Glomerular endothelial cell (primary cell): ENCODE measurements around the gene SCAMP5. TPM values are rescaled to one million over a fixed set of nuclear protein-coding genes. Genes with fewer than 3 reads are reported as not detected.

Experiments used
- DNase-seq: peaks from one replicate; pipeline ENCODE4 v3.0.0-alpha.2; 2011; ENCODE audit warnings: low read depth, low spot score; ENCODE audit errors: extremely low read depth
- total RNA-seq: library from RNA; depleted of rRNA; stranded (reverse); fragments of >200 nt; gene quantifications from 2 replicates; pipeline ENCODE4 v1.2.3, GENCODE V29; 2015

SCAMP5 gene
- total RNA-seq: 27.2 and 32.6 TPM in 2 replicates

DNA sequence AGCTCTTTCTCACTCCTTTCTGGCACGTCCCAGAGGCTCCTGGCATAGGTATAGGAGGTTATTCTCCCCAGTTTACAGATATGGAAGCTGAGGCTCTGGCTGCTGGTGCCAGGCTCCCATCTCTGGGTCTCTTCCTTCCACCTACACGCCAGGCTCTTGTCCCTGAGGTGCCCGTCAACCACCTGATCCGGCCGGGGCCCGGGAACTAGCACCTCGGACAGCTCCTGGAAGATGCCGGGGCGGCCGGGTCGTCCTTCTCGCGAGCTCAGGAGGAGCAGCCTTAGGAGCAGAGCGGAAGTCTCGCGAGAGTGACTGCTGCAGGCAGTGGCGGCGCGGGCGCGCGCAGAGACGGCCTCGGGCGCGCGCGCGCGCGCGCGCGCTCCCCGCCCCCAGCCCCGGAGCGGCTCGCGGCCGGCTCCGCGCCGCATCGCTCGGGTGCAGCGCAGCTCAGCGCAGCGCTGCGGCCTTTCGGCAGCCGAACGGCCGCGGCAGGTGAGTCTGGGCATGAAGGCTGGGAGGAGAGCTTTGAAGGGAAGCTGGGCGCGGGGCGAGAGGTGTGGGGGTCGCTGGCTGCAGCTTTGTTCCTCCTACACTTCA lies at the start of gene SCAMP5:
Gene SCAMP5 (plus strand): TSS at position 382 of the 597 bp plus-strand sequence. CDS start 16,277 bp downstream, outside the sequence.
- peak; percentile 58 for DNase-seq

GRCh38 chr15:74950078-74950908 lies 45.1 kb upstream of the SCAMP5 start:
- DNase-seq: no peak

- no peak for DNase-seq
Measured at GRCh38 chr15:74951006-74951405, 44.4 kb upstream of the SCAMP5 start.

DNA sequence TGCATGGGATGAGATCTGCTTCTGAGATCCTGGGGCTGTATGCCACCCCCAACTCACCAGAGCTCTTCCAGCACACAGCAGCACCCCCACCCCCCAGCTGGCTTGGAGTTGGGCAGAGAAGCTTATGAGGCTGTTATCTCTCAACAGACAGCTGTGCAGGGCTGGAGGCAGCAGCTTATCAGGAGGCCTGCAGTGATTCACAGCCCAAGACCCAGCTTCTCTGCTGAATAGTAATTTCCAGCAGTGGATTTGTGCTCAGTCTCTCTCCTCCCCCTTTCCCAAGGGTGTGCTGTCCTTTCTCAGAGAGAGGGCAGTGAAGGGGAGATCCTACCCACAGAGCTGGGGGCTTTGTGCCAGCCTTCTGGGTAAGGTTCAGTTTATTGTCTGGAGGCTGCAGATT lies 40.8 kb upstream of the SCAMP5 start:
- DNase-seq: no peak

DNA sequence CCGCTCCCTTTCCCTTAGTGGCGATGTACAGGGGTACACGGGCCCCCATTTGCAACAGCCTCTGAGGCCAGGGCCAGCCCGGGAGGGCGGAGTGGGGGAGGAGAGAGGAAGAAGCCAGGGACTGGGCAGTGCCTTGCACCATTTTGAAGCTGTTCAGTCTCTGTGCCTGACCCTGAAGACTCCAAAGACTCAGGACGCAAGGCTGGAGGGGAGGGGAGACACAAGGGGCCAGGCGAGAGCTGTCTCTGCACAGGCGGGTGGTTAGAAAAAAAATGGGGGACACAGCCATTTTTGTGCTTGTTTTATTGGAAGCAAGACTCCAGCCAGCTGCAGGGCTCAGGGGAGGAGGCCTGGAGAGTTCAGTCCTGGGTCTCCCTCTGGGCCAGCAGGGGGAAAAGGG lies 40.3 kb upstream of the SCAMP5 start:
- DNase-seq: no peak

- no peak for DNase-seq
Measured at GRCh38 chr15:74955796-74956647, 39.3 kb upstream of the SCAMP5 start.

DNA sequence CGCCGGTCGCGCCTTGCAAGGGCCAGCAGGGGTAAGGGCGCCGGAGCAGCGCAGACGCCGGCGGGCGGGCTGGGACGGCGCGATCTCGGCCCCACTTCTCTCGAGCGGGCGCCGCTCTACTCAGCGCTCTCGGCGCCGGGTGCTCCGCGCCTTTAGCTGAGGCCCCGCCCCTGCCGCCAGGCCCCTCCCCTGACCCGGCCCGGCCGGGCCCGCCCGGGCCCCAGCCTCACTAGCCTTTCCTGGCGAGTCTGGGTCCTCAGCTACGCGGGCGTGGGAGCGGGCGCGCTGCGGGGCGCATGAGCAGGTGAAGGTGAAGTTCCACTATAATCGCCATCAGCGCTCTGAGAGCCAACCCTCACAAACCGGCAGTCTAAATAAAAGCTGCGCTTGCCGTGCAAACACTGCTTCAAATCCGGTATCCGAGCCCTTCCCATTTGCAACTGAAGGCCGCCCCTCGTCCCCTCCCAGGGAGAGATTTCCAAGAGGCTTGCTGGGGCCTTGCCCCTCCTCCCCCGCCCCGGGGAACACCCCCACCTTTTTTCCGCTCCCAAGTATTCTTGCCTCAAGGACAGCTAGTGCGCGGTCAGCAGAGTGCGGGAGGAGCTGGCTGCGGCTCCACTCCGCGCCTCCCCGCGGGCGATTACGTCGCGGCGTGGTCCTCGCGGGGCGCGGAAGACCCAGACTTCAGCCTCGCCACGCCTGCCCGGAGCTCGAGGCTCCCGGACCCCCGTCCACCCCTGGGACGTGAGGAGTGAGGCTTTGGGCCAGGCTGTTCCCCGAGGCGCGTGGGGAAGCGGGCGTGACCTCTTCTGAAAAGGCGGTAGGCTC lies 38.5 kb upstream of the SCAMP5 start, which contains the start of gene RPP25:
Gene RPP25 (minus strand): TSS at position 125 of the 828 bp plus-strand sequence. CDS start 189 bp downstream, outside the sequence.
- DNase-seq: no peak

DNA sequence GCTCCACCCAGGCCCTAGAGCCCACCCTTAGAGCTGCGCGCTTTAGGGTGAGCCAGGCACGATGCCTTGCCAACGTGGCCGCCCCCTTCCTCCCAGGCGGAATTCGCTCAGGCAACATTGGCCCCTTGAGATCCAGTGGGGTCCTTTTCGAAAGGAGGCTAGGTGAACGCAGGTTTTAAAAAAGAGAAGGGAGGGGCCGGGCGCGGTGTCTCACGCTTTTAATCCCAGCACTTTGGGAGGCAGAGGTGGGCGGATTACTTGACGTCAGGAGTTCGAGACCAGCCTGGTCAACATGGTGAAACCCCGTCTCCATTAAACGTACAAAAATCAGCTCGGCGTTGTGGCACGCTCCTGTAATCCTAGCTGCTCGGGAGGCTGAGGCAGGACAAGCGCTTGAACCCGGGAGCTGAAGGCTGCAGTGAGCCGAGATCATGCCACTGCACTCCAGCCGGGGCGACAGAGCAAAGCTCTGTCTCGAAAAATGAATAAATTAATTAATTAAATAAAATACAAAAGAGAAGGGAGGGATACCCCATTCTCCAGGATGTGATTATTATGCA lies 37.8 kb upstream of the SCAMP5 start:
- no peak for DNase-seq

GRCh38 chr15:74958320-74958907 lies 36.9 kb upstream of the SCAMP5 start:
- no peak for DNase-seq

GRCh38 chr15:74958908-74959585 lies 36.3 kb upstream of the SCAMP5 start:
- DNase-seq: no peak

- DNase-seq: no peak
Measured at GRCh38 chr15:74959586-74959939, 35.8 kb upstream of the SCAMP5 start.

DNA sequence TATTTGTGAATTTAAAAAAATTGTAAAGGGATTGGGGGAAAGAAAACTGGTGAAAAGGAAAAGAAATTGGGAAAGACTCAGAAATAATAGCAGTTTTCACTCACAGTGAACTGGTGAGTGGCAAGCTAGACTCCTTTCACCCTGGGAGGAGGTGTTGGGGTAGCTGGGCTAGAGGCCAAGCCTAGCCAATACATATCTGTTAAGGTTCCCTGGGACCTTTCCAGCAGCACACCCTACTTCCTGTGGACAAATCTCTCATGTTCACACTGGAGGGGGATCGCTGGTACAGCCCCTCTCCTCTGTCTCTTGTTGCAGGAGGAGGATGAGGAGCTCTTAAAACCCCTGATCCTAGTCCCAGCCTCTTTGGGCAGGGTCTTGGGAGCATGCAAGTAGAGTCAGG lies 35.1 kb upstream of the SCAMP5 start:
- DNase-seq: no peak

DNA sequence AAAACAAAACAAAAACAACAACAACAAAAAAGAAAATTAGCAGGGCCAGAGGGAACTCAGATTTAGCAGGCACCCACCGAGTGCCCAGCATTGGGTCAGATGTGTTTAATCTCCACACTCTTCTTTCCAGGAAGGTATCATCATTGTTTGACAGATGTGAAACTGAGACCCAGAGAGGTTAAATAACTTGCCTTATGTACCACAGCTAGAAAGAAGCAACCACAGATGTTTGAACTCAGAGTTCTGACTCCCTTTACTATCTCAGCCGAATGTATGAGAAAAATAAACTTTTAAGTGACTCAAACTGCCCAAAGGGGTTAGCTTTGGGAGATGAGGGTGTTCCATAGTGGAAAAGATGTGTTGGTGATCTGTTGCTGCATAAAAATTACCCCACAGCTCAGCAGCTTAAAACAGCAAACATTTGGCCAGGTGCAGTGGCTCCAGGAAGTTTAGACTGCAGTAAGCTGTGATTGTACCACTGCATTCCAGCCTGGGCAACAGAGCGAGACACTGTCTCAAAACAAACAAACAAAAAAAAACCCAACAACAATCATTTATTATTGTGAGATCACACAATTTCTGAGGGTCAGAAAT lies 34.3 kb upstream of the SCAMP5 start:
- DNase-seq: no peak

GRCh38 chr15:74961616-74962015 lies 33.7 kb upstream of the SCAMP5 start:
- no peak for DNase-seq

DNA sequence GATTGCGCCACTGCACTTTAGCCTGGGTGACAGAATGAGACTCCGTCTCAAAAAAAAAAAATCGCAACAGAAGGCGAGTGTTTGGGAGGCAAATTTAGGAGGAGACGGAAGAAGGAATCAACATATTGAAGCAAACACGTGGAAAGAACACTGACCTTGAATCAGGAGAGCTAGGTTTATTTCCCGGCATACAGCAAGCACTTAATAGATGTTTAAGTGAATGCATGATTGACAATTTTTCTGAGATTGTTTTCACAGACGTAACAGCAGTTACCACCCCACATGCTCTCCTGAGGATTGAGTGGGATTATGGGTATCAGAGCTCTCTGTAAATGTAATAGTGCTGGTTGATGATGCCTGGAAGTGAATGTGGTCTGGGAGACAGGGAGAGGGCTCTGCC lies 33.1 kb upstream of the SCAMP5 start:
- no peak for DNase-seq

- DNase-seq: no peak
Measured at GRCh38 chr15:74962671-74963070, 32.7 kb upstream of the SCAMP5 start.

DNA sequence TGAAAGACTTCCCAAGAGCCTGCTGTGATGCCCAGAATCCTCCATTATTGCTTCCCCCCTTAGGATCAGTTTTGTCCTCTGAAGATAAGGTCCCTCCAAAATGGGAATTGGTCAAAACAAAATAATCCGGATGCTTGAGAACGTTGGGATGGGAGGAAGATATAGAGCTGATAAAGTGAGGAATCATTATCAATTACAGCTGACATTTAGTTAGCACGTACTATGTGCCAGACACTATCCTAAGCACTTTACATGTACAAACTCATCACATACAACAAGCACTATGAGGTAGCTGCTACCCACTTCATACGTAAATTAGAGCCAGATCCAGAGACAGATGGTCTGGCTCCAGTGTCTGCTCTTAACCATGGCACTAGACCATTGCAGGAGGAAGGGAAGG lies 32.1 kb upstream of the SCAMP5 start:
- no peak for DNase-seq

- no peak for DNase-seq
Measured at GRCh38 chr15:74964794-74965193, 30.6 kb upstream of the SCAMP5 start.

- DNase-seq: no peak
Measured at GRCh38 chr15:74967670-74968069, 27.7 kb upstream of the SCAMP5 start.
